ENCODE measurements around the gene CSAG1. TPM values are rescaled to one million over a fixed set of nuclear protein-coding genes. Genes with fewer than 3 reads are reported as not detected.
"Not testable (repeated sequence)": the region's sequence is repeated elsewhere in the genome, so short reads cannot be mapped to it uniquely, and the experiment has no call there.

Gene CSAG1
- polyA plus RNA-seq, 4 donors, result not detected

GRCh38 chrX:152700390-152700789, 33.1 kb downstream of the CSAG1 start:
- not testable (repeated sequence) for DNase-seq (ENCODE audit: low read depth in 4 of 4, low spot score in 3 of 4)

GRCh38 chrX:152697952-152698931, 35.3 kb downstream of the CSAG1 start, which contains the start of gene MAGEA3:
MAGEA3 (plus strand) TSS chrX:152698794; CDS start chrX:152700833, 2,039 bp downstream.
- not testable (repeated sequence) for DNase-seq (ENCODE audit: low read depth in 4 of 4, low spot score in 3 of 4)

GRCh38 chrX:152681012-152681411, 52.5 kb downstream of the CSAG1 start:
- not testable (repeated sequence) for DNase-seq (ENCODE audit: low read depth in 4 of 4, low spot score in 3 of 4)

Other genes starting within 250 kb of the CSAG1 start
- 1 to 10 TPM; 1.1 to 3.3 (median 1.8) TPM for gene GABRQ, start 95.8 kb downstream of the CSAG1 start, polyA plus RNA-seq (ENCODE audit: insufficient read length in 4 of 4)
- not detected for gene MAGEA3, start 34.9 kb downstream of the CSAG1 start, polyA plus RNA-seq (ENCODE audit: insufficient read length in 4 of 4)
- not detected for gene CSAG2, start 24.4 kb downstream of the CSAG1 start, polyA plus RNA-seq (ENCODE audit: insufficient read length in 4 of 4)
- not detected for gene MAGEA2B, start 19.1 kb downstream of the CSAG1 start, polyA plus RNA-seq (ENCODE audit: insufficient read length in 4 of 4)
- gene MAGEA12, start within 50 bp of the CSAG1 start, polyA plus RNA-seq (ENCODE audit: insufficient read length in 4 of 4), result not detected
- not detected for gene MAGEA2, start 20.1 kb upstream of the CSAG1 start, polyA plus RNA-seq (ENCODE audit: insufficient read length in 4 of 4)
- not detected for gene CSAG3, start 25.5 kb upstream of the CSAG1 start, polyA plus RNA-seq (ENCODE audit: insufficient read length in 4 of 4)
- not detected for gene MAGEA6, start 36.0 kb upstream of the CSAG1 start, polyA plus RNA-seq (ENCODE audit: insufficient read length in 4 of 4)
- 100 to 1,000 TPM in 3 of 4 donors, 10 to 100 TPM in 1; 74.6 to 141 (median 113) TPM for gene CETN2, start 97.0 kb upstream of the CSAG1 start, polyA plus RNA-seq (ENCODE audit: insufficient read length in 4 of 4)
- gene NSDHL, start 97.3 kb upstream of the CSAG1 start, polyA plus RNA-seq (ENCODE audit: insufficient read length in 4 of 4), result 10 to 100 TPM; 20.1 to 33.7 (median 27.5) TPM
- gene ZNF185, start 164.3 kb upstream of the CSAG1 start, polyA plus RNA-seq (ENCODE audit: insufficient read length in 4 of 4), result 10 to 100 TPM; 35.3 to 54.9 (median 43.0) TPM